SK-N-SH (cell line): ENCODE measurements around the gene CASP8AP2.

Experiments
- CHD2 ChIP-seq: fragments of 150-350 bp; IDR thresholded peaks from 2 replicates; pipeline ENCODE4 v1.6.1; 2018; ENCODE audit warnings: low read length; ENCODE audit not compliant: partially characterized antibody
- CTCF ChIP-seq: fragments of 200-600 bp; sonication (generic); IDR thresholded peaks from 2 replicates; pipeline ENCODE4 v1.6.1; 2017; ENCODE audit warnings: antibody characterized with exemption, mild to moderate bottlenecking, moderate library complexity
- ELF1 ChIP-seq: IDR thresholded peaks from 2 replicates; pipeline ENCODE4 v1.4.0; 2012
- EP300 ChIP-seq, 2 experiments: IDR thresholded peaks; 2 replicates each; pipeline versions ENCODE4 v1.4.0 to v1.6.1; 2012; ENCODE audit warnings: borderline replicate concordance in 1 of 2, low read depth in 1 of 2, low read length in 1 of 2
- JUND ChIP-seq: IDR thresholded peaks from 2 replicates; pipeline ENCODE4 v1.4.0; 2012
- MXI1 ChIP-seq: IDR thresholded peaks from 2 replicates; pipeline ENCODE4 v1.6.1; 2012; ENCODE audit warnings: mild to moderate bottlenecking, low read depth, low read length, improper control_type of control experiment
- POLR2AphosphoS5 ChIP-seq: IDR thresholded peaks from 2 replicates; pipeline ENCODE4 v1.6.1; 2012; ENCODE audit warnings: low read depth, low read length
- RAD21 ChIP-seq: IDR thresholded peaks from 2 replicates; pipeline ENCODE4 v1.6.1; 2012; ENCODE audit warnings: mild to moderate bottlenecking, low read length
- RCOR1 ChIP-seq: fragments of 150-350 bp; IDR thresholded peaks from 2 replicates; pipeline ENCODE4 v1.6.1; 2017; ENCODE audit warnings: antibody characterized with exemption, low read length
- RXRA ChIP-seq: IDR thresholded peaks from 2 replicates; pipeline ENCODE4 v1.4.0; 2012; ENCODE audit warnings: low read depth, mild to moderate bottlenecking, borderline replicate concordance
- SIN3A ChIP-seq: IDR thresholded peaks from 2 replicates; pipeline ENCODE4 v1.6.1; 2012; ENCODE audit warnings: low read depth, mild to moderate bottlenecking, low read length, moderate library complexity, borderline replicate concordance
- USF2 ChIP-seq: fragments of 150-350 bp; IDR thresholded peaks from 2 replicates; pipeline ENCODE4 v1.6.1; 2017; ENCODE audit warnings: antibody characterized with exemption, low read length, low read depth, borderline replicate concordance
- YY1 ChIP-seq: IDR thresholded peaks from 2 replicates; pipeline ENCODE4 v1.4.0; 2012; ENCODE audit warnings: low read depth, mild to moderate bottlenecking
- ZBTB33 ChIP-seq: IDR thresholded peaks from 2 replicates; pipeline ENCODE4 v1.4.0; 2012; ENCODE audit warnings: low read depth, borderline replicate concordance

- no peak for TF ChIP-seq USF2
- no peak for TF ChIP-seq RXRA
- no peak for TF ChIP-seq RAD21
- TF ChIP-seq ELF1 = no peak
- no peak for TF ChIP-seq CTCF
- no peak for TF ChIP-seq CHD2
- no peak for TF ChIP-seq SIN3A
- no peak for TF ChIP-seq MXI1
- no peak for TF ChIP-seq RCOR1
- no peak for TF ChIP-seq EP300 (IDR thresholded peaks at IDR 0.05; ENCODE audit: borderline replicate concordance in 1 of 2, low read depth in 1 of 2, low read length in 1 of 2)
- TF ChIP-seq POLR2AphosphoS5 = no peak
- no peak for TF ChIP-seq ZBTB33
- no peak for TF ChIP-seq JUND
- TF ChIP-seq YY1 = no peak
These were observed 44.0 kb downstream of the CASP8AP2 start for GRCh38 chr6:89873721-89874120.
